ENCODE results near the gene VSIG10L2.

The VSIG10L2 gene

GRCh38 chr11:125947419-125948277 lies 1.8 kb downstream of the VSIG10L2 start:
- peaks cover 5% of the 10 kb centered on the region for H3K4me1 ChIP-seq (ENCODE audit: insufficient read depth, poor library complexity, severe bottlenecking)
- no peak overlapping the region for H3K27ac ChIP-seq (ENCODE audit: poor library complexity, severe bottlenecking)
- DNase-seq (ENCODE audit: low spot score), result no peak
- TF ChIP-seq CTCF (IDR thresholded peaks at IDR 0.05; ENCODE audit: poor library complexity, severe bottlenecking), result no peak
- H3K4me3 ChIP-seq (ENCODE audit: severe bottlenecking), result no peak overlapping the region
- no peaks in the 10 kb centered on the region for H3K9me3 ChIP-seq (ENCODE audit: severe bottlenecking)
- no peak for ATAC-seq (ENCODE audit: low read depth)
- no peaks in the 10 kb centered on the region for H3K27me3 ChIP-seq (ENCODE audit: insufficient read depth, poor library complexity, severe bottlenecking)
- H3K36me3 ChIP-seq (ENCODE audit: low read depth), result no peaks in the 10 kb centered on the region

- ATAC-seq (ENCODE audit: low read depth), result no peak
- no peaks in the 10 kb centered on the region for H3K27me3 ChIP-seq (ENCODE audit: insufficient read depth, poor library complexity, severe bottlenecking)
- no peak for DNase-seq (ENCODE audit: low spot score)
- no peak overlapping the region for H3K27ac ChIP-seq (ENCODE audit: poor library complexity, severe bottlenecking)
- no peak for TF ChIP-seq CTCF (IDR thresholded peaks at IDR 0.05; ENCODE audit: poor library complexity, severe bottlenecking)
- peaks cover 13% of the 10 kb centered on the region for H3K4me1 ChIP-seq (ENCODE audit: insufficient read depth, poor library complexity, severe bottlenecking)
- H3K9me3 ChIP-seq (ENCODE audit: severe bottlenecking), result no peaks in the 10 kb centered on the region
- H3K4me3 ChIP-seq (ENCODE audit: severe bottlenecking), result no peak overlapping the region
- H3K36me3 ChIP-seq (ENCODE audit: low read depth), result no peaks in the 10 kb centered on the region
These were observed 2.6 kb downstream of the VSIG10L2 start for GRCh38 chr11:125948278-125949051.

GRCh38 chr11:125949271-125950177 lies 3.7 kb downstream of the VSIG10L2 start:
- H3K27me3 ChIP-seq (ENCODE audit: insufficient read depth, poor library complexity, severe bottlenecking), result no peaks in the 10 kb centered on the region
- H3K36me3 ChIP-seq (ENCODE audit: low read depth), result no peaks in the 10 kb centered on the region
- H3K9me3 ChIP-seq (ENCODE audit: severe bottlenecking), result no peaks in the 10 kb centered on the region
- no peak for DNase-seq (ENCODE audit: low spot score)
- ATAC-seq (ENCODE audit: low read depth), result no peak
- no peak overlapping the region for H3K27ac ChIP-seq (ENCODE audit: poor library complexity, severe bottlenecking)
- H3K4me1 ChIP-seq (ENCODE audit: insufficient read depth, poor library complexity, severe bottlenecking), result peaks cover 18% of the 10 kb centered on the region
- H3K4me3 ChIP-seq (ENCODE audit: severe bottlenecking), result no peak overlapping the region
- no peak for TF ChIP-seq CTCF (IDR thresholded peaks at IDR 0.05; ENCODE audit: poor library complexity, severe bottlenecking)

- Histone ChIP-seq H3K9me3 (ENCODE audit: severe bottlenecking) (no peaks in the 10 kb centered on the region), H3K36me3 (ENCODE audit: low read depth) (no peaks in the 10 kb centered on the region), H3K4me3 (ENCODE audit: severe bottlenecking) (no peak overlapping the region), H3K27me3 (ENCODE audit: insufficient read depth, poor library complexity, severe bottlenecking) (no peaks in the 10 kb centered on the region), H3K27ac (ENCODE audit: poor library complexity, severe bottlenecking) (no peak overlapping the region), H3K4me1 (ENCODE audit: insufficient read depth, poor library complexity, severe bottlenecking) (peaks cover 18% of the 10 kb centered on the region)
- ATAC-seq (ENCODE audit: low read depth) (no peak), DNase-seq (ENCODE audit: low spot score) (no peak)
- TF ChIP-seq CTCF (IDR thresholded peaks at IDR 0.05; ENCODE audit: poor library complexity, severe bottlenecking), result no peak
These were observed 4.3 kb downstream of the VSIG10L2 start for GRCh38 chr11:125950178-125950490.
